GM18858 (cell line): Measurements from ENCODE around the gene EMC9.
A peak's percentile ranks its signal among the peaks of the same experiment; 100 is the strongest.

Source experiments
- ATAC-seq: cut with Tn5 transposase; IDR thresholded peaks from one replicate; pipeline ENCODE4 v1.9.1; 2021; ENCODE audit not compliant: unreplicated experiment

EMC9 gene

DNA sequence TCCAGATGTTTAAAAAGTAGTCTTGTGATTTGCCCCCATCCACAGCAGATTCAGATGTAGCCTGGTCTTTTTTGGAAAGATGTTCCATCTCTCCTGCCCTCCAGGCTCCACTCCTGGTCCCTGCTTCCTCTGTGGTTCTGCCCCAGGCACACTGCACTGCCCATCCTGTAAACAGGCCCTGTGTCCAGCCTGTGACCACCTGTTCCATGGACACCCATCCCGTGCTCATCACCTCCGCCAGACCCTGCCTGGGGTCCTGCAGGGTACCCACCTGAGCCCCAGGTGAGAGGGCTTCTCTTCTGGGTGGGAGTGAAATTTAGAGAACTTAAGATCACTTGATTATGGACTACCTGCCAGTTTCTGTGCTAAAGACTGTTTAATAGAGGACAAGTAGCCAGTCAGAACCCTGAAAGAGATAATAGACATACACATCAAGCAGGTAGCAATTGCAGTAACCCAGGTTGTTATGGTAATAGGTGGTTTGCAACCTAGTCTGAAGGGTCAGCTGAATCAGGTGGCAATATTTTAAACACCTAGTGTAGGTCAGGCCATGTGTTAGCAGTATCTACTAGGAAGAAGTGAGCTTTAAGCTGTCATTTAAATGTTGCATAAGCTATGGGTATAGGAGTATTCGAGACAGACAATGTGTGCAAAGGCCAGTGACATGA, 8.0 kb upstream of the EMC9 start:
- no peak for ATAC-seq

DNA sequence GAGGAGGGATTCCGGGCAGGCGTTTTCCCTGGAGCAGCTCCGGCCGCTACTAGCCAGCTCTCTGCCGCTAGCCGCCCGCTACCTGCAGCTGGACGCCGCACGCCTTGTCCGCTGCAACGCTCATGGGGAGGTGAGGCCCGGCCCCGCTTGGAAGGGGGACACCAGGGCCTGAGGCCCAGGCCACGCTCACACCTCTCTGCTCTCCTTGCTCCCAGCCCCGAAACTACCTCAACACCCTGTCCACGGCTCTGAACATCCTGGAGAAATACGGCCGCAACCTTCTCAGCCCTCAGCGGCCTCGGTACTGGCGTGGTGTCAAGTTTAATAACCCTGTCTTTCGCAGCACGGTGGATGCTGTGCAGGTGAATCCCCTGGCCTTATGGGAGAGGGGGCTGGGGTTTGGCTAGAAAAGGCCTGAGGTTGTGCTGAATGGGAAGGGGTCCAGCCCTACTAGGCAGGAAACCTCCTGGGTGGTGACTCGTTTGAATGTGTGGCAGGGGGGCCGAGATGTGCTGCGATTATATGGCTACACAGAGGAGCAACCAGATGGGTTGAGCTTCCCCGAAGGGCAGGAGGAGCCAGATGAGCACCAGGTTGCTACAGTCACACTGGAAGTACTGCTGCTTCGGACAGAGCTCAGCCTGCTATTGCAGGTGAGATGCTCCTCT, 6.5 kb upstream of the EMC9 start:
- ATAC-seq: no peak

DNA sequence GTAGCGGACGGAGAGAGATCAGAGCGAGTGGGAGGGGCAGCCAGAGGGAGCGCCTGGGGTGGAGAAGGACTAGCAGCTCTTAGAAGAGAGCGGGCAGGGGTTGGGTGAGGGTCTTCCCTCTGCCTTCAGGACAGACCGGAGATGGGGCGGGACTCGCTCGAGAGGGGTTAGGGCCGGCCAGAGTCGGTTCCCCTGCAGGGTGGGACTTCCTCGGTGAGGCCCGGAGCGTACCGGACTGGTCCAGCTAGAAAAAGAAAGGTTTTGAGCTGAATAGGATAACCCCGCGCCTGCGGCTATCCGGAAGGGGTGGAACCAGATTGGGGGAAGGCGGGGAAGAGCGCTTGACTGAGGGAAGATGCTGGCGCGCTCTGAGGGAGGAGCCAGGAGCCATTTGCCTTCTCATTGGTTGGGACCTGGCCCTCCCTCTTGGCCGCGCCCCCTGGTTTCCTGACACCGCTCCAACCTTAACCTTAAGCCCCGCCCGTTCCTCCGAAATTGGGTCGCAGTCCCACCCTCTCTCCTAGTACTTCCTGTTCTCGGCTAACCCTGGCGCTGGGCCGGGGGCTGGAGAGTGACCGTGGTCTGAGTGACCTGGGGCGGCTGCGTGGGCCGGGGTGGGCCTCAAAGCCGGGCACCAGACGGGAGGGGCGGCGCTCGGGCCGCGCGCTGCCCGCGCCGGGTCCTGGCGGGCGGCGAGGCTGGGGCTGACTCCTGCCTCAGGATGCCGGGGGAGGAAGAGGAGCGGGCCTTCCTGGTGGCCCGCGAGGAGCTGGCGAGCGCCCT, 5.8 kb upstream of the EMC9 start, which contains the start of gene RNF31:
Gene RNF31 (plus strand): TSS at position 521 of the 783 bp plus-strand sequence. CDS start 201 bp downstream, at position 722.
- ATAC-seq: peak; percentile 67

DNA sequence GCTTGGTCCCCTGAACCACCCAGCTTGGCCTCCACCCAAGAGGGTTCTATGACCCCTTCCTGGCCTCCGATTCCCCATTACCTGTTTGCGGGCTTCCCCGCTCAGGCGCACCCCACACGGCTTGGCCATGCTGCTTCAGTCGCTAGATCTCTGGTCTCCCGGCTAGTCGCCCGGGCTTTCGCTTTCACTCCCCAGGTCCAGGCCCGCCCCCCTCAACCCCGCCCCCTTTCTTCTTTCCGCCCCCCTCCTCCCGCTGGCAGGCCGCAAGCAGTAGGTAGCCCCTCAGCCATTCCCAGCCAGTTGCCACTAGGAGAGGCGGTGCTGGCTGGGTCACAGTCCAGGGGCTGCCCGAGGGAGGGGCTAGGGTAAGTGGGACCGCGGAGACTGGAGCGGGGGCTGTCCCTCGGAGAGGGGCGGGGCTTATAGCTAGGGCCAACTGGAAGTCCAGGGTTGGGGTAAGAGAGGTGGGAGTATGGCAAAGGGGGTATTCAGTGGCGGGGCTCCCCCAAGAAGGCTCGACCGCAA, 5.1 kb upstream of the EMC9 start, which contains the start of gene PSME2:
Gene PSME2 (minus strand): TSS at position 158 of the 525 bp plus-strand sequence. CDS start 29 bp downstream, at position 129.
- peak; percentile 53 for ATAC-seq

DNA sequence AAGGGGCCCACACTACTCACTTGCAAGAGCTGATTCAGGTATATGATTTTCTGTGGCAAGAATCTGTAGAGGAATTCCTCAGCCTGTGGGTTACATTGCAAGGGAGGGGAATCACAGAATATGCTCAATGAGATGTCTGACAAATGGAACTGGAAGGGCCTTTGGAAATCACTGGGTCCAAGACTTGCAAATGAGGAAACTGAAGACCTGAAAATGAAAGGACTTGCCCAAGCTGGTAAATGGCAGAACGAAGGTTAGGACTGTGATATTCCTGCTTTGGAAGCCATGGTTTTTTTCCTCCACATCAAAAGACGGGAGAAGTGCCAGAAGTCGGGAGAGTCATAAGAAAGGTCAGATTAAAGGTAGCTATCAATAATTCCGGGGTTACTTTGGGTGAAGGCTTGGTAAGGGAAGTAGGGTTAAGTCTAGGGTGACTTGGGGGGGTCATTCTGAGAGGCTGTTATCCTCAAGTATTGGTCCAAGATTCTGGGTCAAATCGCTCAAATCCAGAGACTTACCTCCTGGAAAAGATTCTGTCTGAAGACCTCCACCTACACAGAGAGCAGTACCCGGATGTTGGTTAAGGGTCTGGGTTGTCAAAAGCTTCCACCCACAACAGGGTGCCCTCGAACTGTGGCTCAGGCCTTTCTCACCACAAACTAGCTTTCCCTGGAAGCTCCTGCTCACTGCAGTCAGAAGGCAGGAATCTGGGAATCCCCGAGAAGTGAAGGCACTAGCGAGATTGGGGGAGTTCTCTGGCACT, 4.5 kb upstream of the EMC9 start:
- no peak for ATAC-seq

DNA sequence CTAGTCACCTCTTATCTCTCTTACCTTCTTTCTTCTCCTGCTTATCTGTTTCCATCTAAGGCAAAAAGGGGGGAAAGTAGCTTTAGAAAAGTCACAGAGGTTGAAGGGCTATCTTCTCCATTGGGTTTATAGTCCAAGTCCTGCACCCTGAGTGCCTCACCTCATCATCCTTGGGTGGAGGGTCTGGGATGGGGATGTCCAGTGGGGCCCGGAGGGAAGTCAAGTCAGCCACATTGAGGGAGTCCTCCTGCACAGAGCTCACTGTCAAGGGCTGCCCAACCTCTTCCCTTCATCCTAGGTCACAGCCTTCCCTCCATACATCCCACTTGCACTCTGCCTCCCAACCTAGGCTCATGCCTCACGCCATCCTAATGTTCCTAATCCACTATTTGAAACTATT, 3.8 kb upstream of the EMC9 start:
- no peak for ATAC-seq

DNA sequence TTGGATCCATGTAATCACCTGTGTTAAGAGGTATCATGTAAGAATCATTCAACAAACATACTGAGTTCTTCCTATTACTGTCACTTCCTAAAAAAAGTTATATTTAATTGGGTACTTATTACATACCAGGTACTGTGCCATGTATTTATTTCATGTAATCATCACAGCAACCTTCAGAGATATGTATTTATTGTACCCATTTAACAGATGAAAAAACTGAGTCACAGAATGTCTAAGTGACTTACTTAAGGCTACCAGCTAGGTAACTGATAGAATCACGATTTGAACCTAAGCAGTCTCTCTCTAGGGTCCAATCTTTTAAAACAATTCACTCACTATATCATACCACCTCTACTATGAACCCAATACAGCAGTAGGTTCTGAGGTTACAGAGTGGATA, 3.1 kb upstream of the EMC9 start:
- no peak for ATAC-seq

DNA sequence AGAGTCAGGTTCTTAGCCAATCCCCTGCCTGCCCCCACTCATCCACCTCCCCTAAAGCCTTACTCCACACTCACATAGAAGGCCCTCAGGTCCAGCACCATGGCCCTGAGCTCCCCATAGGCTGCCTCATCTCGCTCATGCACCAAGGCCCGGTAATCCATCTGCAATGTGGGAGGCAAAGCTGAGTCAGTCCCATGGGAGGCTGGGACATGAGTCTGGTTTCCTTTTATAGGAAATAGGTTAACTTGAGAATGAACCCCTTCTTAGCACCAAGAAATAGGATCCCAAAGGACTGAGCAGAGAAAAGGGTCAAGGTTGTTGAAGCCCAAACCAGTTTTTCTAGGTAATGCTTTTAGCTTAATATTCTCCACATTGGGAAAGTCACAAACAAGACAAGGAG, 2.1 kb upstream of the EMC9 start:
- ATAC-seq: no peak

DNA sequence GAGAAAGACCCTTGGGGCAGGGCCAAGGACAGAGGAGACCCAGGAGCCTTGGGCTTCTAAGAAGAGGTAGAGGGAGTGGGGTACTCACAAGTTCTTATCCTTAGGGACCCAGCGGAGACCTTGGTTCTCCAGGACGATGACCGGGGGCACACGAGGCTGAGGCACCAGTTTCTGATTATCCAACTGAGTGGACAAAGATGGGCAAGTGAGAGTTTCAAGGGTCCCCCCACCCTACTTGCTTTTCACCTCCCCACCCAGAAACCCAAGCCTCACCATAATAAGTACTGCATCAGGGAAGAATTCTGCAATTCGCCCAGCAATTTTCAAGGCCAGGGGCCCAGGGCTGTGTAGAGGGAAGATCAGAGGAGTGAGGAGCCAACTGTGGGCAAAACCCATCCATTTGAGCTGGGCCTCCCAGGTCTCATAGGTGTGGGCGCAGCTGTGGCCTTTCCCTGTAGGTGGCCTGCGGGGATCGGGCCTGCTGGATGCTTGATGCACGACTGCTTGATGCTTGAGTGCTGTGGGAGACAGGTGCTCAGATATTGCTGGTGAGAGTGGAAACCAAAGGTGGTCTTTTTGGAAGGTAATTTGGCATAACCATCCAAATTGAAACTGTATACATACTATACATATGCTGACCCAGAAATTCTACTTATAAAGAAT, 2.0 kb downstream of the EMC9 start:
- no peak for ATAC-seq

DNA sequence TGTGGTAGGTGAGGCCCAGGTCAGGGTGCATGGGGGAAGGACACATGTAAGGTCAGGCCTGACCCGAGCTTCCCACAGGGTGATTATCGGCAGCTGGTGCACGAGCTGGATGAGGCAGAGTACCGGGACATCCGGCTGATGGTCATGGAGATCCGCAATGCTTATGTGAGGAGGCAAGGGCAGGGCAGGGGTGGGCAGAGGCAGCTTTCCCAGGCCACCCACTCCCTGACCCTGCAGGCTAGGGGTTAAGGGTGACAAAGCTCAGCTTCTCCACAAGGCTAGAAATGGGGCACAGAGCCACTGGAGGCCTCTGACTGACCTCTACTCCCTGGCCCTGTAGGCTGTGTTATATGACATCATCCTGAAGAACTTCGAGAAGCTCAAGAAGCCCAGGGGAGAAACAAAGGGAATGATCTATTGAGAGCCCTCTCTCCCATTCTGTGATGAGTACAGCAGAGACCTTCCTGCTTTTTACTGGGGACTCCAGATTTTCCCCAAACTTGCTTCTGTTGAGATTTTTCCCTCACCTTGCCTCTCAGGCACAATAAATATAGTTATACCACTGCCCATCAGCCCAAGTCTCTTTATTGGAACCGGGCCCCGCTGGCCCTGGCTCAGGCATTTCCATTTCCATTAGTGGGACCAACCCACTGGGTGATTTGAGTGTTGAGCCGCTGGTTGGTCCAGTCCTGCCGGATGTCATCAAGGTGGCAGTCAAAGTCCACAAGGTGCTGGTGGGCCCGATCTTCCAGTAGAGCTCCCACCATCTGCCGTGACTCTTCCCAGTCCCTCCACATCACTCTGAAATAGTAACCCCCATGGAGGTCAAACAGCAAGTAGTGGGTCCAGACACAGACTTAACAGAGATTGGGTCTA, 2.8 kb downstream of the EMC9 start:
- ATAC-seq: no peak

DNA sequence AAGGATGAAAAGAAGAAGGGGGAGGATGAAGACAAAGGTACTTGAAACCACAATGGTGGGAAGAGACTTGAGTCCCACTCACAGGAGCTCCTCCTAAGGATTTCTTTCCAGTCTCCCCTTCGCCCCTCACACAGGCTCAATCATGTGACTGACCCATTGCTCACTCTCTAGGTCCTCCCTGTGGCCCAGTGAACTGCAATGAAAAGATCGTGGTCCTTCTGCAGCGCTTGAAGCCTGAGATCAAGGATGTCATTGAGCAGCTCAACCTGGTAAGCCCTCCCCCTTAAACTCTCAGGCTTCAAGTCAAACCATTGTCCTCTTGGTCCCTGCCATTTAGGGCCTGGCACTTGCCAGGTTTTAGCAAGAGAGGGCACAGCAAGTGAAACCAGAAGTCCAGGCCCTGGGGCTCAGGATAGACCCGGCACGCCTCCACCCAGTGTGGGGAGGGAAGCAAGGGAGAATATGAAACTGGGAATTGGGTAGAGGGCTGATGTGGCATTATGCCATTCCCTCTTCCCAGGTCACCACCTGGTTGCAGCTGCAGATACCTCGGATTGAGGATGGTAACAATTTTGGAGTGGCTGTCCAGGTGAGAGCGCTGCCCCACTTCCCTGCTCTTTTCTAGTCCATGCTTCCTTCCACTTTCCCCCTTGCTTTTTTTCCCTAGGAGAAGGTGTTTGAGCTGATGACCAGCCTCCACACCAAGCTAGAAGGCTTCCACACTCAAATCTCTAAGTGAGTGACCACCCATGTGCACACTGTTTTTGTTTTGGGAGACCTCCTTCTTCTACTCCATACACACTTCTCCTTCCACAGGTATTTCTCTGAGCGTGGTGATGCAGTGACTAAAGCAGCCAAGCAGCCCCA, 3.6 kb downstream of the EMC9 start:
- ATAC-seq: no peak

DNA sequence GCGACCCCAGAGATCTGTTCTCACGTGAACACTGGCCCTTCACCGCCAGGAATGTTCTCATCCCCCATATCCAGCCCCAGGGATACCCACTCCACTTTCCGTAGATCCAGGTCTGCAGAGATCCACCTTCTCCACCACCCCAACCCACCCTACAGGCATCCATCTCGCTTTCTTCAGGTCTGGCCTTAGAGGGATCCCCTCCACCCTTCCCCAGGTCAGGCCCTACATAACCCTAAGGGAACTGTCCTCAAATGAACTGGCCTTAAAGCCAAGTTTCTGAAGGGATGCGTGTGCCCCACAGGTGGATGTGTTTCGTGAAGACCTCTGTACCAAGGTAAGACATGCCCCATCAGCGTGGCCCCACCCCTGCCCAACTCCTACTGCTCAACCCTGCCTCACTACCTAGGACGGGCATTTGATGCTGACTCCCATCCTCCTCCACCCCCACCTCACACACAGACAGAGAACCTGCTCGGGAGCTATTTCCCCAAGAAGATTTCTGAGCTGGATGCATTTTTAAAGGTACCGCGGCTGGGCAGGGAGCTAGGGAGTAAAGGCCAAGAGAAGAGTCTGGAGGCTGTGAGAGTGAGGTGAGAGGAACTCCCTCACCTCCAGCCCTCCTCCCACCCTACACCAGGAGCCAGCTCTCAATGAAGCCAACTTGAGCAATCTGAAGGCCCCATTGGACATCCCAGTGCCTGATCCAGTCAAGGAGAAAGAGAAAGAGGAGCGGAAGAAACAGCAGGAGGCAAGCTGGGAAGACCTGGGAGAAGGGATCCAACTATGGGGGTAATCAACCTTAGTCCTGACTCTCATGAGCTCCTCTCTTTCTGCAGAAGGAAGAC, 4.5 kb downstream of the EMC9 start:
- ATAC-seq: no peak

DNA sequence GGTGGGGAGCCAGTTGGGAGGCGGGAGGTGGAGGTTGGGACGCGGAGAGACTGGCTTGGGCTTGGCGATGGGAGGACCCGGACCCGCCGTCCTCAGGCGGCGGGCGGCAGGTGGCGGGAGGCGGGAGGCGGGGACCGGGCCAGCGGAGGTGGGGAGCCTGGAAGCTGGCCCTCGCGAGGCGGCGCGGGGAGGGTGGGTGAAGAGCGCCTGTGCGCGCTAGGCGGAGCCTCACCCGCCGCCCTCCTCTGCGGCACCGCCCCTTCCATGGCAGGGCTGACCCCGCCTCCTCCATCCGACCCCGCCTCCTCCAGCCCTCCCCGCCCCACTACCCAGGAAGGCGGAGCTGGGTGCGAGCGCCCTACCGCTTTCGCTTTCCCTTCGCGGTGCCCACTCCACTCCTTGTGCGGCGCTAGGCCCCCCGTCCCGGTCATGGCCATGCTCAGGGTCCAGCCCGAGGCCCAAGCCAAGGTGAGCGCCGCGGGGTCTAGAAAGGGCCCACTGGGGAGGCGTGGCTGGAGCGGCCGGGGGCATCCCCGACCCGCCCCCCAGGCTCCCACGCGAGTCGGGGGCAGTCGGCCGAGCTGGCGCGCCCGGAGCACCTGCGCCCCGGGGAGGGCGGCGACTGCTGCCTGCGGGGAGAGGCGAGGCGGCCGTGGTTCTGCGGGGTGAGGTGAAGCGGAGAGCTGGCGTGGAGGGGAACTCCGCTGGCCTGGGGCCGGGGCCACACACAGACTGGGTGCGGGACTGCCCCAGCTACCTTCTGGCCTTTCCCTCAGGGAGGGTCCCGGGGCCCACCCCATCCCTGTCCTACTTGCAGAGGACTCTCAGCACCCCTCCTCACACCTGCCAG, 5.3 kb downstream of the EMC9 start, which contains the start of gene PSME1:
Gene PSME1 (plus strand): TSS at position 361 of the 850 bp plus-strand sequence. CDS start 69 bp downstream, at position 430.
- ATAC-seq: peak; percentile 66

DNA sequence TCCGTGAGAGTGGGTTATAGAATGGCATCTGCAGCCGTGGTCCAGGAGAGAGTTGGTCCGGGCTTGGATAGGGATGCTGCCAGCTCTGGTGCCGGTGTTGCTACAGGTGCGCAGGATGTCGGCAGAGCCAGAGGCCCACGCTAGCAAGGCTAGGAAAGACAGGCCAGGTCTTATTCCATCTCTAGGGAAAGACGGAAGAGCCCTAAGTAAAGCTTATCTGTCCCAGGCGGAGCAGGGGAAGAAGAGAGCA, 5.9 kb downstream of the EMC9 start:
- ATAC-seq: no peak

DNA sequence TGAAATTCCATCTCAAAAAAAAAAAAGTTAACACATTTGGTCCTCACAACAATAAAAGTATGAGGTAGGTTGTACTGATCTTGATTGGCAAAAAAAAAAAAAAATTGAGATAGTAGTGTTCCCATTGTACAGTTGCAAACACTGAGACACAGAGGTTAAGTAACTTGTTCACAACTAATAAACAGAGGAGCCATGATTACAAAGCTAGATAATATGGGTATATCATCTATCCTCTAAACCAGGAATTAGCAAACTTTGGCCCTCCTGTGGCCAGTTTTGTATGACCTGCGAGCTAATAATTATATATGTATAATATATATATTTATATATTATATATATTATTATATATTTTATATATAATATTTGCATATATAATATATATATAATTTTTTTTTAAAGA, 7.7 kb downstream of the EMC9 start:
- ATAC-seq: no peak

DNA sequence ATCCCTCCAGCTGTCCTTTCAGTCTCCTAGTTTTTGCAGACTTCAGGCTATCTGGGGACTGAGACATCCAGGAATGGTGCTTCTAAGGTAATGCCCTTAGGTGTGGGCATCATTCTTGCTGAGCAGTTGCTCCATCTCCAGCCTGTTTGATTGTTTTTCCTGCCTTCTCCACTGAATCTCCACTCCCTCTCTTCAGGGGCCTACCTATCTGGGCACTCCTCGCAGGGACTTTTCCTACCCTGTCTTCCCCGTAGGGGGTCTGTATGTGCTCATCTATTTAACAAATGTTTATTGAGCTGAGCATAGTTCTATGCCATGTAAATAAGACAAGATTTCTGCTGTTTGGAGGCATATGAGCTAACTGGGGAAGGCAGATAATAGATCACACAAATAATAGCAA, 8.4 kb downstream of the EMC9 start:
- ATAC-seq: no peak
